Activated T-helper 1 cell treated with anti-CD3 and anti-CD28 coated beads, Interleukin-12 subunit alpha, Interleukin-12 subunit beta, Interleukin-2, Interleukin-4 antibody, amounts not matched to agents 30 ng/mL and 10 ng/mL and 1 ng/mL, durations not matched to agents 14 hours and 24 hours and 36 hours (primary cell): ENCODE measurements around the gene ASB13. TPM values are rescaled to one million over a fixed set of nuclear protein-coding genes. Genes with fewer than 3 reads are reported as not detected.
"Not testable (repeated sequence)": the region's sequence is repeated elsewhere in the genome, so short reads cannot be mapped to it uniquely, and the experiment has no call there.

Experiments
- DNase-seq: peaks from one replicate; pipeline ENCODE4 v3.0.0; 2021; ENCODE audit warnings: low spot score
- H3K27ac Mint-ChIP-seq: one replicate; pipeline ENCODE4 v1.8.0; 2021; ENCODE audit warnings: mild to moderate bottlenecking, mixed read lengths
- H3K27me3 Mint-ChIP-seq: one replicate; pipeline ENCODE4 v1.8.0; 2022; ENCODE audit warnings: mild to moderate bottlenecking, moderate library complexity, mixed read lengths; ENCODE audit not compliant: insufficient read depth
- H3K36me3 Mint-ChIP-seq: one replicate; pipeline ENCODE4 v1.8.0; 2021; ENCODE audit warnings: low read depth, mixed read lengths
- H3K4me1 Mint-ChIP-seq: one replicate; pipeline ENCODE4 v1.8.0; 2021; ENCODE audit warnings: low read depth, mixed read lengths
- H3K4me3 Mint-ChIP-seq: one replicate; pipeline ENCODE4 v1.8.0; 2021; ENCODE audit warnings: mild to moderate bottlenecking, moderate library complexity, mixed read lengths
- H3K9me3 Mint-ChIP-seq: one replicate; pipeline ENCODE4 v1.8.0; 2021; ENCODE audit warnings: mixed read lengths
- intact Hi-C: fragments of 100-400 bp; cut with micrococcal nuclease; formaldehyde crosslinking; loops from one replicate; pipeline ENCODE4 v1.15.1; 2024
- total RNA-seq: library from RNA; stranded (reverse); gene quantifications from 2 replicates; pipeline ENCODE4 v1.2.3, GENCODE V29; 2022

ASB13 gene
- total RNA-seq, 1 donor from 2014 or later: 12.7 TPM

GRCh38 chr10:5623081-5623748 lies 43.2 kb downstream of the ASB13 start:
- intact Hi-C loops: loop anchor here (1.0 kb wide), 3 partner anchors 181 to 808 kb away; no protein-coding TSS in a partner anchor

DNA sequence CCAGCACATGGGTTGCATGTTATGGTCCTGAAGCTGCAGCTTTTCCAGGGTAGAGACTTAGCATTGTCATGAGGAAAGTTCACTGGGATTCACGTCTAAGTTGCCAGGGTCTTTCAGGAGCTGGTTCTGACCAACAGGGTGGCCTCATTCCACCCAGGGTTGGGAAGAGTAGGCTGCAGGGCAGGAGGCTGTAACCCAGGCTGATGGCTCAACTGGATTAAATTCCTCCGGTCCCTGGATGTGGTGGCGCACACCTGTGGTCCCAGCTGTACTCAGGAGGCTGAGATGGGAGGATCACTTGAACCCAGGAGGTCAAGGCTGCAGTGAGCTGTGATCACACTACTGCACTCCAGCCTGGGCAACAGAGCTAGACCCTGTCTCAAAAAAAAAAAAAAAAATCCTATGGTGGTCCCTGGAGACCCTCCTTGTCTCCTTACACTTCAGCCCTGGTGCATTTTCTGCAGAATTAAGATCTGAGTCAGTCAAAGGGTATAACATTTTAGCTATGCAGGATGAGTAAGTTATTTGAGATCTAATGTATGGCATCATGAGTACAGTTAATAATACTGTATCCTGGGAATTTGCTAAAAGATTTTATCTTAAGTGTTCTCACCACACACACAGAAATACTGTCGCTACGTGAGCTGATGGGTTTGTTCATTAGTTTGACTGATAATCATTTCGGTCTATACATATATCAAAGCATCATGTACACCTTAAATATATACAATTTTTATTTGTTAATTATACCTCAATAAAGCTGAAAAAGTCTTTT lies 44.0 kb downstream of the ASB13 start:
- no peak overlapping the region for H3K4me3 Mint-ChIP-seq
- no peak for DNase-seq
- intact Hi-C loops: no loop called here
- H3K36me3 Mint-ChIP-seq: no peaks in the 10 kb centered on the region
- H3K27me3 Mint-ChIP-seq: peaks cover 9% of the 10 kb centered on the region
- no peak overlapping the region for H3K27ac Mint-ChIP-seq
- H3K9me3 Mint-ChIP-seq: no peaks in the 10 kb centered on the region
- H3K4me1 Mint-ChIP-seq: no peaks in the 10 kb centered on the region

More at GRCh38 chr10:5623081-5623748, 43.2 kb downstream of the ASB13 start:
- Mint-ChIP-seq H3K27me3 (peaks cover 6% of the 10 kb centered on the region), H3K36me3 (no peaks in the 10 kb centered on the region), H3K9me3 (no peaks in the 10 kb centered on the region), H3K4me3 (no peak overlapping the region), H3K27ac (no peak overlapping the region), H3K4me1 (no peaks in the 10 kb centered on the region)
- DNase-seq: peak; percentile 72

GRCh38 chr10:5621371-5621770 lies 45.0 kb downstream of the ASB13 start:
- H3K4me1 Mint-ChIP-seq, H3K27me3 Mint-ChIP-seq, intact Hi-C loops, H3K27ac Mint-ChIP-seq, H3K9me3 Mint-ChIP-seq, DNase-seq, H3K36me3 Mint-ChIP-seq, H3K4me3 Mint-ChIP-seq: not testable (repeated sequence)

- no peaks in the 10 kb centered on the region for H3K36me3 Mint-ChIP-seq
- H3K4me1 Mint-ChIP-seq: no peaks in the 10 kb centered on the region
- H3K9me3 Mint-ChIP-seq: no peaks in the 10 kb centered on the region
- no peak overlapping the region for H3K27ac Mint-ChIP-seq
- DNase-seq: no peak
- intact Hi-C loops: no loop called here
- H3K4me3 Mint-ChIP-seq: no peak overlapping the region
- H3K27me3 Mint-ChIP-seq: peaks cover 9% of the 10 kb centered on the region
Measured at GRCh38 chr10:5620966-5621365, 45.4 kb downstream of the ASB13 start.

GRCh38 chr10:5620223-5620721 lies 46.1 kb downstream of the ASB13 start:
- H3K9me3 Mint-ChIP-seq: no peaks in the 10 kb centered on the region
- no peak overlapping the region for H3K27ac Mint-ChIP-seq
- H3K4me3 Mint-ChIP-seq: no peak overlapping the region
- H3K36me3 Mint-ChIP-seq: no peaks in the 10 kb centered on the region
- intact Hi-C loops: no loop called here
- DNase-seq: no peak
- H3K27me3 Mint-ChIP-seq: peaks cover 9% of the 10 kb centered on the region
- H3K4me1 Mint-ChIP-seq: no peaks in the 10 kb centered on the region

DNA sequence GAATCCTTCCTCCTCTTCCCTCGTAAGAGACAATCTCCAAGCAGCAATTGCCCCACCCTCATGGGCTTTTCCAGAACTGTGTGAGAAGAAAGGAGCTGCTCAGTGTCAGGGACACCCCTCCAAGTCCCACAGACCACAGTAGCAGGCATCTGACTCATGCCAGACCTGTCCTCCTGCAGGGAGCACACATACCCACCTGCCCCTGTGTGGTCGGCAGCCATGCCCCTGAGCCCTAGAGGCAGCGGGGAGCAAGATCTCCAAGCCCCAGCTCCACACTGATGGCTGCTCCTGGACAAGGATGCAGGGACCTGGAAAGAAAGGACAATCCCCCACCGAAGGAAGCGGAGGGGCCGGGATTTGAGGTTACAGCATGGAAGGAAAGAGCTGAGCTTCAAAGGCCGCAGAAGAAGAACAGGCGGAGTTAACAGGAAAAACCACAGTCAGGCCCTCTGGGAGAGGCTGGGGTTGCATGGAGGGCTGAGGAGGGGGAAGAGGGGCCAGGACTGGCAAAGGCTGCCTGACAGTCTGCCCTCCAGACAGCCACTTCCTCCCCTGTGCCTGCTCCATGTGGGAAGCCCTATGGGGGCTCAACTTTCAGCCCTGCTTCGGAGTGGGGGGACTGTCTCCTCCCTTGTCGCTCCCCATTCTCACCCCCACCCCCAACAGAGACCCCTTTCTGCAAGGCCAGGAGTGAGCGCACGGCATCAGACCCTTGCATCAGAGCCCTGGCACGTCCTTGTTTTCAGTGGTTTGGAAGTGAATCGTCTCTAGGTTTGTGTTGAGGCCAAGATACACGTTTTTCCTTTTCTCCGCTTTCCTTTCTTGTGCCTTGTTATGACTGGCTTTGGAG lies 46.8 kb downstream of the ASB13 start:
- Mint-ChIP-seq H3K4me3 (no peak overlapping the region), H3K9me3 (no peaks in the 10 kb centered on the region), H3K36me3 (no peaks in the 10 kb centered on the region), H3K4me1 (no peaks in the 10 kb centered on the region), H3K27me3 (peaks cover 12% of the 10 kb centered on the region), H3K27ac (no peak overlapping the region)
- DNase-seq: no peak
- intact Hi-C loops: no loop called here

- no peak for DNase-seq
- no peak overlapping the region for H3K4me3 Mint-ChIP-seq
- no peaks in the 10 kb centered on the region for H3K4me1 Mint-ChIP-seq
- intact Hi-C loops: no loop called here
- no peaks in the 10 kb centered on the region for H3K9me3 Mint-ChIP-seq
- no peak overlapping the region for H3K27ac Mint-ChIP-seq
- H3K36me3 Mint-ChIP-seq: no peaks in the 10 kb centered on the region
- H3K27me3 Mint-ChIP-seq: peaks cover 12% of the 10 kb centered on the region
Measured at GRCh38 chr10:5618829-5619228, 47.6 kb downstream of the ASB13 start.

- Mint-ChIP-seq H3K4me1 (no peaks in the 10 kb centered on the region), H3K4me3 (no peak overlapping the region), H3K9me3 (no peaks in the 10 kb centered on the region), H3K27ac (no peak overlapping the region), H3K36me3 (no peaks in the 10 kb centered on the region), H3K27me3 (peaks cover 12% of the 10 kb centered on the region)
- DNase-seq: no peak
- intact Hi-C loops: no loop called here
Measured at GRCh38 chr10:5618042-5618441, 48.4 kb downstream of the ASB13 start.

DNA sequence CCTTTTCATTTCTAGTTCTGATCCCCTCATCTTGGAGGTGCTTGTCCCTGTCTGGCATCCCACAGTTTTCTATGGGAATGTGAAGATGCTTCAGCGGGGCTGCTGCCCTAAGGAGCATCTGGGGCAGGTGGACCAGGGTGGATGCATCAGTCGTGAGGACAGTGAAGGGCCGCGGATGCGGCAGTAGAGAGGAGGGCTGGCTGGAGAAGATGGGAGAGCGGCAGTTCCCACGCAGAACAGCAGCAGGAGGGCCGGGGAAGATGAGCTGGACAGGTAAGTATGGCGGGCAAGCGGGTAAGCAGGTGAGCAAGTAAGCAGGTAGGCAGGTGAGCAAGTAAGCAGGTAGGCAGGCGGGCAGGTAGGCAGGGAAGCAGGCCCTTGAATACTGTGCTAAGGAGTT lies 48.9 kb downstream of the ASB13 start:
- no peak overlapping the region for H3K27ac Mint-ChIP-seq
- no peak for DNase-seq
- H3K9me3 Mint-ChIP-seq: no peaks in the 10 kb centered on the region
- H3K4me1 Mint-ChIP-seq: no peaks in the 10 kb centered on the region
- intact Hi-C loops: no loop called here
- H3K27me3 Mint-ChIP-seq: peaks cover 12% of the 10 kb centered on the region
- H3K36me3 Mint-ChIP-seq: no peaks in the 10 kb centered on the region
- no peak overlapping the region for H3K4me3 Mint-ChIP-seq

- peaks cover 12% of the 10 kb centered on the region for H3K27me3 Mint-ChIP-seq
- H3K4me1 Mint-ChIP-seq: no peaks in the 10 kb centered on the region
- no peak overlapping the region for H3K4me3 Mint-ChIP-seq
- intact Hi-C loops: no loop called here
- no peak for DNase-seq
- no peaks in the 10 kb centered on the region for H3K9me3 Mint-ChIP-seq
- no peak overlapping the region for H3K27ac Mint-ChIP-seq
- no peaks in the 10 kb centered on the region for H3K36me3 Mint-ChIP-seq
Measured at GRCh38 chr10:5616836-5617235, 49.6 kb downstream of the ASB13 start.

- no peak overlapping the region for H3K4me3 Mint-ChIP-seq
- intact Hi-C loops: no loop called here
- no peaks in the 10 kb centered on the region for H3K9me3 Mint-ChIP-seq
- no peaks in the 10 kb centered on the region for H3K36me3 Mint-ChIP-seq
- H3K27me3 Mint-ChIP-seq: peaks cover 12% of the 10 kb centered on the region
- no peaks in the 10 kb centered on the region for H3K4me1 Mint-ChIP-seq
- no peak for DNase-seq
- H3K27ac Mint-ChIP-seq: no peak overlapping the region
Measured at GRCh38 chr10:5616046-5616445, 50.3 kb downstream of the ASB13 start.

- DNase-seq: no peak
- Mint-ChIP-seq H3K27ac (no peak overlapping the region), H3K4me3 (no peak overlapping the region), H3K36me3 (no peaks in the 10 kb centered on the region), H3K4me1 (no peaks in the 10 kb centered on the region), H3K9me3 (no peaks in the 10 kb centered on the region), H3K27me3 (peaks cover 10% of the 10 kb centered on the region)
- intact Hi-C loops: no loop called here
Measured at GRCh38 chr10:5615316-5615715, 51.1 kb downstream of the ASB13 start.
